H1 (cell line): ENCODE results near the gene CFAP74. TPM values are rescaled to one million over a fixed set of nuclear protein-coding genes. Genes with fewer than 3 reads are reported as not detected.

Experiments used
- CTCF ChIA-PET: fragments of 300-600 bp; sonication (Branson Sonifier 250); formaldehyde crosslinking; loops from one replicate; lab custom pipeline; 2021; ENCODE audit not compliant: partially characterized antibody; lab: Charles Lee
- POLR2A ChIA-PET: fragments of 300-600 bp; sonication (Branson Sonifier 250); formaldehyde crosslinking; loops from one replicate; lab custom pipeline; 2021; ENCODE audit warnings: inconsistent platforms; ENCODE audit not compliant: partially characterized antibody; lab: Charles Lee
- DNase-seq, 2 experiments: peaks; one replicate each; pipeline versions ENCODE4 v3.0.0 to v3.0.0-alpha.2; 2010 to 2022; ENCODE audit warnings: low spot score in 2 of 2, low read depth in 1 of 2, mixed read lengths in 1 of 2
- FAIRE-seq: peaks from 2 replicates; lab custom pipeline; 2011; peaks lifted over from hg19 to GRCh38; lab: Jason Lieb, UNC
- H2AFZ ChIP-seq: 2 replicates; pipeline ENCODE4 v1.8.1; 2012; ENCODE audit warnings: low read length, inconsistent platforms
- H2AK5ac ChIP-seq: 2 replicates; pipeline ENCODE4 v1.6.1; 2013; ENCODE audit warnings: low read depth, low read length
- H2BK120ac ChIP-seq: replicated peaks from 2 replicates; pipeline ENCODE3; 2013; ENCODE audit warnings: low read depth, low read length, inconsistent platforms
- H2BK12ac ChIP-seq: 2 replicates; pipeline ENCODE4 v1.6.1; 2013; ENCODE audit warnings: low read depth, low read length
- H2BK15ac ChIP-seq: 2 replicates; pipeline ENCODE4 v1.6.1; 2013; ENCODE audit warnings: low read length
- H2BK20ac ChIP-seq: 2 replicates; pipeline ENCODE4 v1.6.1; 2013; ENCODE audit warnings: low read length
- H2BK5ac ChIP-seq: 2 replicates; pipeline ENCODE4 v1.6.1; 2013; ENCODE audit warnings: low read depth, low read length
- H3K14ac ChIP-seq: 2 replicates; pipeline ENCODE4 v1.6.1; 2013; ENCODE audit warnings: inconsistent platforms; ENCODE audit not compliant: insufficient read length
- H3K18ac ChIP-seq: 2 replicates; pipeline ENCODE4 v1.6.1; 2013; ENCODE audit warnings: low read length; ENCODE audit errors: extremely low read depth
- H3K23ac ChIP-seq: 2 replicates; pipeline ENCODE4 v1.6.1; 2013; ENCODE audit warnings: inconsistent platforms; ENCODE audit not compliant: insufficient read length
- H3K23me2 ChIP-seq: 2 replicates; pipeline ENCODE4 v1.6.1; 2013; ENCODE audit warnings: low read depth, low read length
- H3K27ac ChIP-seq: 2 replicates; pipeline ENCODE4 v1.6.1; 2011; ENCODE audit warnings: low read depth, low read length, inconsistent platforms
- H3K27me3 ChIP-seq, 4 experiments: replicated peaks in 1 of 4; 1 replicate in 1 of 4; 2 replicates in 3 of 4; pipeline versions ENCODE4 v1.6.1 to v1.8.1; 2011 to 2013; ENCODE audit warnings: low read length in 3 of 4, mild to moderate bottlenecking in 3 of 4, inconsistent platforms in 2 of 4, mixed read lengths in 2 of 4, moderate library complexity in 1 of 4; ENCODE audit not compliant: control insufficient read depth in 3 of 4, insufficient read depth in 3 of 4; ENCODE audit errors: extremely low read depth in 1 of 4
- H3K36me3 ChIP-seq, 4 experiments: 2 replicates each; pipeline versions ENCODE4 v1.6.1 to v1.8.1; 2011 to 2013; ENCODE audit warnings: mild to moderate bottlenecking in 4 of 4, low read length in 3 of 4, moderate library complexity in 2 of 4, control low read depth in 1 of 4, inconsistent platforms in 1 of 4; ENCODE audit not compliant: insufficient read depth in 4 of 4, control insufficient read depth in 2 of 4
- H3K4ac ChIP-seq: replicated peaks from 2 replicates; pipeline ENCODE3; 2013; ENCODE audit warnings: low read length, low read depth, mixed read lengths, inconsistent platforms; ENCODE audit not compliant: insufficient read length
- H3K4me1 ChIP-seq, 4 experiments: replicated peaks in 1 of 4; 1 replicate in 1 of 4; 2 replicates in 3 of 4; pipeline versions ENCODE4 v1.6.1 to v1.8.1; 2011 to 2013; ENCODE audit warnings: low read length in 3 of 4, inconsistent platforms in 2 of 4, mixed read lengths in 1 of 4; ENCODE audit not compliant: insufficient read depth in 4 of 4, control insufficient read depth in 3 of 4
- H3K4me2 ChIP-seq, 2 experiments: 2 replicates each; pipeline versions ENCODE4 v1.6.1 to v1.8.1; 2011 to 2013; ENCODE audit warnings: low read depth in 2 of 2, low read length in 2 of 2, control low read depth in 1 of 2, inconsistent platforms in 1 of 2, mild to moderate bottlenecking in 1 of 2; ENCODE audit not compliant: insufficient read depth in 1 of 2
- H3K4me3 ChIP-seq, 4 experiments: fragments of 200-600, 300-600 bp in 1 of 4; sonication (generic), shearing (Covaris generic), sonication (Bioruptor Twin) in 1 of 4; 2 replicates each; pipeline versions ENCODE4 v1.5.1 to v1.8.1; 2011 to 2016; ENCODE audit warnings: low read length in 4 of 4, low read depth in 3 of 4, control low read depth in 2 of 4, inconsistent platforms in 2 of 4, mild to moderate bottlenecking in 2 of 4, mixed read lengths in 1 of 4, moderate library complexity in 1 of 4; ENCODE audit not compliant: insufficient read depth in 2 of 4; ENCODE audit errors: extremely low read depth in 1 of 4
- H3K56ac ChIP-seq: replicated peaks from 2 replicates; pipeline ENCODE3; 2013; ENCODE audit warnings: low read depth, mild to moderate bottlenecking, mixed read lengths, low read length, inconsistent platforms; ENCODE audit not compliant: insufficient read length
- H3K79me1 ChIP-seq: 2 replicates; pipeline ENCODE4 v1.6.1; 2013; ENCODE audit warnings: low read depth, low read length, control low read depth
- H3K79me2 ChIP-seq, 2 experiments: 2 replicates each; pipeline versions ENCODE4 v1.6.1 to v1.8.1; 2012 to 2013; ENCODE audit warnings: low read length in 2 of 2, mild to moderate bottlenecking in 2 of 2, inconsistent platforms in 1 of 2; ENCODE audit not compliant: insufficient read depth in 2 of 2, control insufficient read depth in 1 of 2
- H3K9ac ChIP-seq, 4 experiments: replicated peaks in 1 of 4; 1 replicate in 1 of 4; 2 replicates in 3 of 4; pipeline versions ENCODE4 v1.6.1 to v1.8.1; 2011 to 2013; ENCODE audit warnings: low read depth in 3 of 4, low read length in 3 of 4, control low read depth in 2 of 4, mild to moderate bottlenecking in 2 of 4, moderate library complexity in 2 of 4, inconsistent platforms in 1 of 4; ENCODE audit errors: extremely low read depth in 1 of 4
- H3K9me3 ChIP-seq, 2 experiments: 2 replicates each; pipeline versions ENCODE4 v1.6.1 to v1.8.1; 2012 to 2013; ENCODE audit warnings: mild to moderate bottlenecking in 2 of 2, moderate library complexity in 2 of 2, control low read depth in 1 of 2, inconsistent platforms in 1 of 2, low read depth in 1 of 2, low read length in 1 of 2, mixed read lengths in 1 of 2; ENCODE audit not compliant: insufficient read depth in 2 of 2
- H4K20me1 ChIP-seq, 2 experiments: replicated peaks in 1 of 2; 2 replicates each; pipeline versions ENCODE3 to v1.8.1; 2011 to 2013; ENCODE audit warnings: inconsistent platforms in 2 of 2, low read length in 2 of 2, mild to moderate bottlenecking in 1 of 2; ENCODE audit not compliant: insufficient read depth in 2 of 2, control insufficient read depth in 1 of 2
- H4K5ac ChIP-seq: 2 replicates; pipeline ENCODE4 v1.6.1; 2013; ENCODE audit warnings: low read length, low read depth, mixed read lengths, inconsistent platforms; ENCODE audit not compliant: insufficient read length
- H4K8ac ChIP-seq: 2 replicates; pipeline ENCODE4 v1.8.0; 2013; ENCODE audit warnings: mild to moderate bottlenecking, moderate library complexity, low read length, inconsistent platforms; ENCODE audit not compliant: insufficient read depth; ENCODE audit errors: extremely low read depth
- H4K91ac ChIP-seq: replicated peaks from 2 replicates; pipeline ENCODE3; 2013; ENCODE audit warnings: low read length, mixed read lengths, inconsistent platforms; ENCODE audit not compliant: insufficient read length
- WGBS, 2 experiments: shearing (Covaris generic) in 1 of 2; methylation state at CpG; one replicate each; pipeline versions ENCODE4 v1.1.6 to v1.1.7; 2013 to 2015; ENCODE audit warnings: low lambda C conversion rate in 2 of 2, mixed read lengths in 2 of 2, inconsistent platforms in 1 of 2, low coverage in 1 of 2, missing lambda C conversion rate in 1 of 2; ENCODE audit not compliant: insufficient replicate concordance in 2 of 2, insufficient coverage in 1 of 2, insufficient read length in 1 of 2; ENCODE audit errors: extremely low coverage in 1 of 2, missing lambda C conversion rate in 1 of 2; 5-methylcytosine and 5-hydroxymethylcytosine counted together
- polyA plus RNA-seq, 7 experiments: library from polyadenylated mRNA; depleted of rRNA in 3 of 7; stranded (reverse) in 5 of 7; unstranded in 2 of 7; fragments of >200 nt in 5 of 7; fragments of 200-250 nt in 2 of 7; gene quantifications; 1 replicate in 5 of 7; 2 replicates in 1 of 7; 4 replicates in 1 of 7; pipeline versions ENCODE4 v1.2.1 to v1.2.3, GENCODE V29; 2011 to 2013; ENCODE audit warnings: missing spikeins in 2 of 7, mixed read lengths in 2 of 7
- total RNA-seq: library from RNA; stranded (reverse); fragmentation: NEBNext Ultra II Directional; extraction: Animal tissue kit (Norgen Biotek cat#: 25700); gene quantifications from 2 replicates; pipeline ENCODE4 v1.2.1, GENCODE V29; 2021

CFAP74 gene
- total and polyA plus RNA-seq, 2 of the 8 experiments (the other 6 are each of a cell fraction or from before 2014, with no cell fraction given) = 0.09 to 0.20 TPM

GRCh38 chr1:2031546-2032540 lies 28.3 kb upstream of the CFAP74 start:
- Histone ChIP-seq H4K20me1 (no peaks in the 10 kb centered on the region), H3K79me1 (no peaks in the 10 kb centered on the region), H3K4ac (no peak overlapping the region), H3K18ac (no peak overlapping the region), H2BK15ac (no peak overlapping the region), H3K4me2 (no peak overlapping the region), H3K4me1 (peaks cover 0 to 10% (median 4%) of the 10 kb centered on the region in 4 experiments; a peak in 3 of 7 replicates), H2AK5ac (no peak overlapping the region), H3K79me2 (no peaks in the 10 kb centered on the region), H3K14ac (no peak overlapping the region), H3K9ac (no peak overlapping the region), H2BK120ac (no peak overlapping the region), H3K27me3 (no peaks in the 10 kb centered on the region), H3K23ac (no peak overlapping the region), H2BK5ac (peak overlapping the region; percentile 35; the same call in 1 of the 2 replicates), H3K27ac (no peak overlapping the region), H3K36me3 (no peaks in the 10 kb centered on the region), H3K23me2 (no peaks in the 10 kb centered on the region), H3K56ac (no peak overlapping the region), H4K91ac (no peak overlapping the region), H2AFZ (no peak overlapping the region), H3K4me3 (no peak overlapping the region), H4K8ac (peak overlapping the region; percentile 68), H3K9me3 (no peaks in the 10 kb centered on the region), H4K5ac (no peak overlapping the region), H2BK12ac (no peak overlapping the region), H2BK20ac (no peak overlapping the region)
- DNase-seq (no peak), FAIRE-seq (no peak)
- CTCF ChIA-PET = interaction anchor here (0.6 to 8.8 kb wide), 9 partner anchors 10 to 640 kb away, joined by 3 to 92 read pairs (median 4); no protein-coding TSS in a partner anchor
- WGBS, 2 experiments = 91% methylated on average over 33 of the region's 33 CpGs; no CpG with 5 or more reads in 1 of the 2 experiments
- POLR2A ChIA-PET = interaction anchor here (0.9 to 3.1 kb wide), 5 partner anchors 12 to 816 kb away, joined by 3 to 11 read pairs (median 3); partner anchors contain the start of gene GABRD
